ENCODE measurements around the gene AHRR.
"Not testable (repeated sequence)": the region's sequence is repeated elsewhere in the genome, so short reads cannot be mapped to it uniquely, and the experiment has no call there.

AHRR gene

DNA sequence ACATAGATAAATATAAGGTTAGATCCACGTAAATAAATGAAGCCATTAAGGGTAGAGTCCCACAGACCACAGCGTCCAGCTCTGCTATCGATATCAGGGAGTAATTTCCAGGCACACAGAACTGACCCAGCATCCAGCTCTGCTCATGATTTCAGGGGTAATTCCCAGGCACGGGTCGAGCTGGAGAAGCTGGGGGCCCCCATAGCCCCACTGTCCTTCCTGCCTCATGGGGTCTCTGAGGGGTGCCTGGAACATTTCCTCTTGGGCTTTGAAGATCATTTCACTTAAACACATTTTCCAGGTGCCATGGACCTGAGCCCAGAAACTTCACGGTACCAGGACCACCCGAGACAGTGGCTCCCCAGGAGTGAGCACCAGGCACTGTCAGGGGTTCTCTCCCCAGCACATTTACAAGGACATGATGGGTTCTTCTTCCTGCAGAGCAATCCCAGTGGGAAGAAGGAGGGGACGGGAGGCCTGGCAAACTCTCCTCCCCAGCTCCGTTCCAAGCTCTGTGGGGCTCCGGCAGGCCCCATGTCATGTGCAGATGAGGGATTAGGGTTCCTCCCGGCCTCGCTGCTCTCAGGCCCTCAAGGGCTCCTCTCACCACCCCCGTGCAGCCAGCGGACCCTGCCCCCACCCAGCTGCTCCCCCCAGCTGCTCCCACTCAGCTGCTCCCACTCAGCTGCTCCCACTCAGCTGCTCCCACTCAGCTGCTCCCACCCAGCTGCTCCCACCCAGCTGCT lies 23.4 kb upstream of the AHRR start:
- H3K9me3 ChIP-seq (ENCODE audit: control extremely low read depth in 1 of 5, control insufficient read depth in 4 of 5, insufficient read depth in 2 of 5, low read depth in 1 of 5, low read length in 4 of 5); DNase-seq; H3K27me3 ChIP-seq (replicated peaks in 2 of 5; ENCODE audit: control insufficient read depth in 4 of 5, insufficient read depth in 5 of 5, low read length in 4 of 5); H3K27ac ChIP-seq (ENCODE audit: insufficient read depth in 1 of 2, low read depth in 1 of 2, low read length in 2 of 2, poor library complexity in 1 of 2, severe bottlenecking in 2 of 2); H3K4me3 ChIP-seq (ENCODE audit: control insufficient read depth in 1 of 7, extremely low read depth in 1 of 7, insufficient read depth in 4 of 7, low read depth in 2 of 7, low read length in 6 of 7); H3K36me3 ChIP-seq (ENCODE audit: control insufficient read depth in 4 of 4, insufficient read depth in 4 of 4, low read length in 3 of 4); H3K4me1 ChIP-seq (ENCODE audit: control extremely low read depth in 1 of 4, control insufficient read depth in 4 of 4, insufficient read depth in 4 of 4, low read length in 3 of 4); POLR2A ChIA-PET: not testable (repeated sequence)
- CTCF ChIA-PET, result interaction anchor here (1.4 kb wide), 1 partner anchor 18 kb away, joined by 6 read pairs; no protein-coding TSS in a partner anchor
- WGBS (ENCODE audit: insufficient coverage), result 86% methylated on average over 3 of the region's 14 CpGs

- ChIA-PET CTCF (interaction anchor here (1.4 kb wide), 1 partner anchor 18 kb away, joined by 6 read pairs; no protein-coding TSS in a partner anchor), POLR2A (no interaction called here)
- Histone ChIP-seq H3K9me3 (ENCODE audit: control extremely low read depth in 1 of 5, control insufficient read depth in 4 of 5, insufficient read depth in 2 of 5, low read depth in 1 of 5, low read length in 4 of 5) (no peaks in the 10 kb centered on the region), H3K36me3 (ENCODE audit: control insufficient read depth in 4 of 4, insufficient read depth in 4 of 4, low read length in 3 of 4) (no peaks in the 10 kb centered on the region), H3K4me1 (ENCODE audit: control extremely low read depth in 1 of 4, control insufficient read depth in 4 of 4, insufficient read depth in 4 of 4, low read length in 3 of 4) (peaks cover 0 to 8% (median 6%) of the 10 kb centered on the region in 4 experiments), H3K4me3 (ENCODE audit: control insufficient read depth in 1 of 7, extremely low read depth in 1 of 7, insufficient read depth in 4 of 7, low read depth in 2 of 7, low read length in 6 of 7) (no peak overlapping the region), H3K27ac (ENCODE audit: insufficient read depth in 1 of 2, low read depth in 1 of 2, low read length in 2 of 2, poor library complexity in 1 of 2, severe bottlenecking in 2 of 2) (no peak overlapping the region), H3K27me3 (replicated peaks in 2 of 5; ENCODE audit: control insufficient read depth in 4 of 5, insufficient read depth in 5 of 5, low read length in 4 of 5) (no peaks in the 10 kb centered on the region)
- WGBS (ENCODE audit: insufficient coverage), result no CpG with 5 or more reads among the region's 2 CpGs
- DNase-seq, result no peak
These were observed 22.8 kb upstream of the AHRR start for GRCh38 chr5:298737-299125.

DNA sequence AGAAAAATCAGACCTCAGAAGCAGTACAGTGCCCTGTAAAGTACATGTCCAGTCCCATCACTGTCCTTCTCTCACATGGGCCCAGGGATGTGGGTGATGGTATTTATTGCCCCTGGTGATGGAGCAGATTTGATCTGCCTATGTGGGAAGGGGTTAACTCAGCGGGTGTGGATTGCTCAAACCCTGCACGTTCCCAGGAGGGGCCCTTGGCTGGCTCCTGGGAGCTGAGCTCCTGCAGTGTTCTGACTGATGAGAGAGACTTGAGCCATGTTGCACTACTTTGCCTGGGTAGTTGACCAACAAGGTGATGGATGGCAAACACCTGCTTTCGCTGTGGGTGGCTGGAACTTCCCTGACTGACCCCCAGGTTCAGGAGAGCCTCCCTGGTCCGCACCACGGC lies 21.6 kb upstream of the AHRR start:
- H3K4me1 ChIP-seq (ENCODE audit: control extremely low read depth in 1 of 4, control insufficient read depth in 4 of 4, insufficient read depth in 4 of 4, low read length in 3 of 4); POLR2A ChIA-PET; H3K27me3 ChIP-seq (replicated peaks in 2 of 5; ENCODE audit: control insufficient read depth in 4 of 5, insufficient read depth in 5 of 5, low read length in 4 of 5); H3K9me3 ChIP-seq (ENCODE audit: control extremely low read depth in 1 of 5, control insufficient read depth in 4 of 5, insufficient read depth in 2 of 5, low read depth in 1 of 5, low read length in 4 of 5); H3K36me3 ChIP-seq (ENCODE audit: control insufficient read depth in 4 of 4, insufficient read depth in 4 of 4, low read length in 3 of 4); DNase-seq; H3K27ac ChIP-seq (ENCODE audit: insufficient read depth in 1 of 2, low read depth in 1 of 2, low read length in 2 of 2, poor library complexity in 1 of 2, severe bottlenecking in 2 of 2); H3K4me3 ChIP-seq (ENCODE audit: control insufficient read depth in 1 of 7, extremely low read depth in 1 of 7, insufficient read depth in 4 of 7, low read depth in 2 of 7, low read length in 6 of 7): not testable (repeated sequence)
- CTCF ChIA-PET, result interaction anchor here (0.7 to 1.4 kb wide), 2 partner anchors 16 to 29 kb away, joined by 4 to 6 read pairs; partner anchors contain the start of gene PDCD6
- 100% methylated on average over 2 of the region's 5 CpGs for WGBS (ENCODE audit: insufficient coverage)

- WGBS (ENCODE audit: insufficient coverage), result 100% methylated on average over 12 of the region's 21 CpGs
These were observed 20.7 kb upstream of the AHRR start for GRCh38 chr5:300691-301435.

GRCh38 chr5:302416-302815 lies 19.1 kb upstream of the AHRR start:
- 97% methylated on average over 7 of the region's 8 CpGs for WGBS (ENCODE audit: insufficient coverage)
- H3K36me3 ChIP-seq (ENCODE audit: control insufficient read depth in 4 of 4, insufficient read depth in 4 of 4, low read length in 3 of 4), result peaks cover 6 to 25% (median 15%) of the 10 kb centered on the region in 4 experiments
- H3K27me3 ChIP-seq (replicated peaks in 2 of 5; ENCODE audit: control insufficient read depth in 4 of 5, insufficient read depth in 5 of 5, low read length in 4 of 5); H3K4me3 ChIP-seq (ENCODE audit: control insufficient read depth in 1 of 7, extremely low read depth in 1 of 7, insufficient read depth in 4 of 7, low read depth in 2 of 7, low read length in 6 of 7); H3K4me1 ChIP-seq (ENCODE audit: control extremely low read depth in 1 of 4, control insufficient read depth in 4 of 4, insufficient read depth in 4 of 4, low read length in 3 of 4); DNase-seq; H3K27ac ChIP-seq (ENCODE audit: insufficient read depth in 1 of 2, low read depth in 1 of 2, low read length in 2 of 2, poor library complexity in 1 of 2, severe bottlenecking in 2 of 2); H3K9me3 ChIP-seq (ENCODE audit: control extremely low read depth in 1 of 5, control insufficient read depth in 4 of 5, insufficient read depth in 2 of 5, low read depth in 1 of 5, low read length in 4 of 5); POLR2A ChIA-PET: not testable (repeated sequence)
- CTCF ChIA-PET, result interaction anchor here (0.7 kb wide), 1 partner anchor 126 kb away, joined by 3 read pairs; no protein-coding TSS in a partner anchor

More at GRCh38 chr5:300691-301435, 20.7 kb upstream of the AHRR start:
- H3K4me1 ChIP-seq (ENCODE audit: control extremely low read depth in 1 of 4, control insufficient read depth in 4 of 4, insufficient read depth in 4 of 4, low read length in 3 of 4); H3K27ac ChIP-seq (ENCODE audit: insufficient read depth in 1 of 2, low read depth in 1 of 2, low read length in 2 of 2, poor library complexity in 1 of 2, severe bottlenecking in 2 of 2); H3K27me3 ChIP-seq (replicated peaks in 2 of 5; ENCODE audit: control insufficient read depth in 4 of 5, insufficient read depth in 5 of 5, low read length in 4 of 5); H3K9me3 ChIP-seq (ENCODE audit: control extremely low read depth in 1 of 5, control insufficient read depth in 4 of 5, insufficient read depth in 2 of 5, low read depth in 1 of 5, low read length in 4 of 5); DNase-seq; H3K4me3 ChIP-seq (ENCODE audit: control insufficient read depth in 1 of 7, extremely low read depth in 1 of 7, insufficient read depth in 4 of 7, low read depth in 2 of 7, low read length in 6 of 7); POLR2A ChIA-PET; CTCF ChIA-PET; H3K36me3 ChIP-seq (ENCODE audit: control insufficient read depth in 4 of 4, insufficient read depth in 4 of 4, low read length in 3 of 4): not testable (repeated sequence)

- H3K9me3 ChIP-seq (ENCODE audit: control extremely low read depth in 1 of 5, control insufficient read depth in 4 of 5, insufficient read depth in 2 of 5, low read depth in 1 of 5, low read length in 4 of 5), result no peaks in the 10 kb centered on the region
- DNase-seq, result no peak
- peaks cover 10 to 30% (median 20%) of the 10 kb centered on the region in 4 experiments for H3K36me3 ChIP-seq (ENCODE audit: control insufficient read depth in 4 of 4, insufficient read depth in 4 of 4, low read length in 3 of 4)
- no peak overlapping the region for H3K4me3 ChIP-seq (ENCODE audit: control insufficient read depth in 1 of 7, extremely low read depth in 1 of 7, insufficient read depth in 4 of 7, low read depth in 2 of 7, low read length in 6 of 7)
- no peaks in the 10 kb centered on the region for H3K27me3 ChIP-seq (replicated peaks in 2 of 5; ENCODE audit: control insufficient read depth in 4 of 5, insufficient read depth in 5 of 5, low read length in 4 of 5)
- POLR2A ChIA-PET, result no interaction called here
- no peaks in the 10 kb centered on the region for H3K4me1 ChIP-seq (ENCODE audit: control extremely low read depth in 1 of 4, control insufficient read depth in 4 of 4, insufficient read depth in 4 of 4, low read length in 3 of 4)
- CTCF ChIA-PET, result no interaction called here
- no peak overlapping the region for H3K27ac ChIP-seq (ENCODE audit: insufficient read depth in 1 of 2, low read depth in 1 of 2, low read length in 2 of 2, poor library complexity in 1 of 2, severe bottlenecking in 2 of 2)
- WGBS (ENCODE audit: insufficient coverage), result 93% methylated on average over 7 of the region's 8 CpGs
These were observed 18.5 kb upstream of the AHRR start for GRCh38 chr5:302966-303365.

- POLR2A ChIA-PET; H3K27ac ChIP-seq (ENCODE audit: insufficient read depth in 1 of 2, low read depth in 1 of 2, low read length in 2 of 2, poor library complexity in 1 of 2, severe bottlenecking in 2 of 2); H3K9me3 ChIP-seq (ENCODE audit: control extremely low read depth in 1 of 5, control insufficient read depth in 4 of 5, insufficient read depth in 2 of 5, low read depth in 1 of 5, low read length in 4 of 5); H3K27me3 ChIP-seq (replicated peaks in 2 of 5; ENCODE audit: control insufficient read depth in 4 of 5, insufficient read depth in 5 of 5, low read length in 4 of 5); DNase-seq; H3K4me1 ChIP-seq (ENCODE audit: control extremely low read depth in 1 of 4, control insufficient read depth in 4 of 4, insufficient read depth in 4 of 4, low read length in 3 of 4); CTCF ChIA-PET; H3K4me3 ChIP-seq (ENCODE audit: control insufficient read depth in 1 of 7, extremely low read depth in 1 of 7, insufficient read depth in 4 of 7, low read depth in 2 of 7, low read length in 6 of 7): not testable (repeated sequence)
- peaks cover 10 to 38% (median 24%) of the 10 kb centered on the region in 4 experiments for H3K36me3 ChIP-seq (ENCODE audit: control insufficient read depth in 4 of 4, insufficient read depth in 4 of 4, low read length in 3 of 4)
- no CpG with 5 or more reads among the region's 8 CpGs for WGBS (ENCODE audit: insufficient coverage)
These were observed 17.8 kb upstream of the AHRR start for GRCh38 chr5:303741-304140.
